Esophagus mucosa (tissue), 1 donor: ENCODE data around the gene CATSPER3. TPM values are rescaled to one million over a fixed set of nuclear protein-coding genes. Genes with fewer than 3 reads are reported as not detected.
"Not testable (repeated sequence)": the region's sequence is repeated elsewhere in the genome, so short reads cannot be mapped to it uniquely, and the experiment has no call there.

Experiments used
- ATAC-seq: fragments of 200-7000 bp; cut with Tn5 transposase; one replicate; pipeline ENCODE4 v1.9.1; 2020
- total RNA-seq: library from RNA; stranded (reverse); gene quantifications from one replicate; pipeline ENCODE4 v1.2.4, GENCODE V29; 2023
- donor health status: DM: yes; HTN: yes; CAD: no.

CATSPER3 gene
- total RNA-seq, 1 donor from 2014 or later: 0.40 TPM

DNA sequence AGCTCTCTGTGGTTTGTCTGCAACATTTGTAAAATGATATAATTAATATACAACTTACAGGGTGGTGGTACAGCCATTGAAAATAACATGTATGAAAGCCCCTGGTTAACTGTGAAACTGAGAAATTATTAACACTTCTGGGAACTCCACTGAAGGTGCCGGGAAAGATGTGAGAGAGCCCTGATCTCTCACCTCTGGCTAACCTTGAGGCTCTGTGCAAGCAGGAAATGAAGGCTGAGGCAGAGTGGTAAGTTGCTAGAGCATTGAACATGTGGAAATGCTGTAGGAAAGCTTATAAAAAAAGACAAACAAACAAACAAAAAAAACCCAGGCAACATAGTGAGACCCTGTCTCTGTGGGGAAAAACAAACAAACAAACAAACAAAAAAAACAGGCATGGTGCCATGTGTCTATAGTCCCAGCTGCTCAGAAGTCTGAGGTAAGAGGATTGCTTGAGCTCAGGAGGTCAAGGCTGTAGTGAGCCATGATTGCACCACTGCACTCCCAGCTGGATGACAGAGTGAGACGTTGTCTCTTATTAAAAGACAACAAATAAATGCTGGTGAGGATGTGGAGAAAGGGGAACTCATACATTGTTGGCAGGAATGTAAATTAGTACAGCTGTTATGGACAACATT lies 7.5 kb downstream of the CATSPER3 start:
- ATAC-seq: no peak

- no peak for ATAC-seq
Measured at GRCh38 chr5:134975843-134976242, 8.1 kb downstream of the CATSPER3 start.

- ATAC-seq: no peak
Measured at GRCh38 chr5:134976841-134977240, 9.1 kb downstream of the CATSPER3 start.

DNA sequence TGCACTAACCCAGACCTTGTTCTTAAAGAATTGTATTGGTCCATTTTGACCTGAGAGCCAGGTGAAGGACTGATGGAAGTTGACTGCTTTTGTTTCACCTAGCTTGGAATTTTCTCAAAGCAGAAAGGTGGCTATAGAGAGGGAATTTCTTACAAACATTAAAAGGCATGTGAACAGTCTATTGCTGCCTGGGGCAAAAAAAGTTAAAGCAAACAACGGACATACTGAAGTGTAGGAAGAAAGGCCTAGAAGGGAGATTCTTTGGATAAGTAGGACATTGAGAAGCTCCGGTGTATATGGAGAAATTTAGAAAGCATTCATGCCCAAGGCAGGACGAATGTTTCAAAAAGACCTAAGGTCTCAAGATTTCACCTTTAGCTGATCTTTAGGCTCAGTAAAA lies 11.7 kb downstream of the CATSPER3 start:
- ATAC-seq: no peak

DNA sequence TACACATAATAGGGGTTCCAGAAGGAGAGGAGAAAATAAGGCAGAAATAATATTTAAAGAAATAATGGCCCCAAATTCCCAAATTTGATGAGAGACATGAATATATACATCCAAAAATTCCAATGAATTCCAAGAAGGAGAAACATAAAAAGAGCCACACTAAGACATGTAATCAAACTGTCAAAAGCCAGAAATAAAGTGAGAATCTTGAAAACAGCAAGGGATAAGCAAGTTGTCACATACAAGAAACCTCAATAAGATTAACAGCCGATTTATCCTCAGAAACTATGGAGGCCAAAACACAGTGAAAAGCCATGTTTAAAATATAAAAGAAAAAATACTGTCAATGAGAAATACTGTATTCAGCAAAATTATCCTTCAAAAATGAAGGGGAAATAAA lies 14.5 kb downstream of the CATSPER3 start:
- no peak for ATAC-seq

DNA sequence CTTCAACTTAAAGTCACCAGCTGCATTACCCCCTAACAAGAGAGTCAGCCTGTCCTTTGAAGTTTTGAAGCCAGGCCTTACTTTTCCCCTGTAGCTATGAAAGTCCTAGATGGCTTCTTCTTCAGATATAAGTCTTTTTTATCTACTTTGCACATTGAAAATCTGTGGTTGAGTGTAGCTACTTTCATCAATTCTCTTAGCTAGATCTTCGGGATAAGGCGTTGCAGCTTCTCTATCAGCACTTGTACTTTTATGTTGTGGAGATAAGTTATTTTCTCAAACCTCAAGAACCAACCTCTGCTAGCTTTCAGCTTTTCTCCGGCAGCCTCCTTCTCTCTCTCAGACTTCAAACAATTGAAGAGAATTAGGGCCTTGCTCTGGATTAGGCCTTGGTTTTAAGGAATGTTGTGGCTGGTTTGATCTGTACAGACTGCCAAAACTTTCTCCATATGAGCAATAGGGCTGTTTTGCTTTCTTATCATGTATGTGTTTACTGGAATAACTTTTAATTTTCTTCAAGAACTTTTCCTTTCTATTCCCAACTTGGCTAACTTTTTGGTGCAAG lies 21.6 kb downstream of the CATSPER3 start:
- no peak for ATAC-seq

- not testable (repeated sequence) for ATAC-seq
Measured at GRCh38 chr5:134990183-134990582, 22.5 kb downstream of the CATSPER3 start.

GRCh38 chr5:134992148-134992547 lies 24.4 kb downstream of the CATSPER3 start:
- ATAC-seq: no peak

- no peak for ATAC-seq
Measured at GRCh38 chr5:134993161-134993560, 25.5 kb downstream of the CATSPER3 start.

- ATAC-seq: peak; percentile 36
Measured at GRCh38 chr5:134994560-134995156, 27.0 kb downstream of the CATSPER3 start.

DNA sequence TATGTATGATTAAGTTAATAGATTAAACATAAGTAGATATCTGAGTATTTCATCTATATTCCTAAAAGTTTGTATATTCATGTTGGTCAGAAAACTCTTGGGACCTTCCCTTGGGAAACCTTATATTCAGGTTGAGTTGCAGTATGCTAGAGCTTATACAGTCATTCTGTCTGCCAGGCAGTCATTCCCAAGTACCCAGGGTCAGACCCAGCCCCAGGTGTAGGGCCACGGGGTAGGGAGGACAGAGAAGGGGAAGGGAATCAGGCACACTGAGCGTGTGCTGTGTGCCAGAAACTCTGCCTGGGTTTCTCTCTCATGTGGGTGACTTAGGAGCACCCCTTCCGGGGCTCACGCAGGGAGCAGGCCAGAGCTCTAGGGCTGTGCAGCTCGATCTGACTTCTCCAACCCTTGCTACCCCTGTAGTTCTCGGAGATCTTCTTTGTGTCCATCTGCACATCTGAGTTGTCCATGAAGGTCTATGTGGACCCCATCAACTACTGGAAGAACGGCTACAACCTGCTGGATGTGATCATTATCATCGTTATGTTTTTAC lies 28.2 kb downstream of the CATSPER3 start:
- ATAC-seq: peak; percentile 23

DNA sequence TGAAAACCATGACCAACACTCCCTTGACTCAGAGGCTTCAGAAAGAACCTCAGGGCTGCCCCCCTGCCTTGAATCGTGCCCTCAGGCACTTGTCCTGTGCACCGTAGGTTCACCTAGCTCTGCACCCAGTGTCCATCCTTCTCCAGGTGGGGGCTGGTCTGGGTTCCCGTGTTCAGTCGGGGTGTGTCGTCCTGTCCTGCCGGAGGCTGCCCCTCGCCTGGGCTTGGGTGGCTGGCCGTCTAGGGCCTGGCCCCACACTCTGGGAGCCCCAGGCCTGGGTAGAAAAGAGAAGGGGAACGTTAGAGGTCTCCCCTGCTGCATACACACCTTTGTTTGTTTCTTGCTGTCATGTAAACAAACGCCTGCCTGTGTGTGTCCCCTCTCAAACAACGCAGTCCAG lies 29.3 kb downstream of the CATSPER3 start:
- peak; percentile 35 for ATAC-seq

DNA sequence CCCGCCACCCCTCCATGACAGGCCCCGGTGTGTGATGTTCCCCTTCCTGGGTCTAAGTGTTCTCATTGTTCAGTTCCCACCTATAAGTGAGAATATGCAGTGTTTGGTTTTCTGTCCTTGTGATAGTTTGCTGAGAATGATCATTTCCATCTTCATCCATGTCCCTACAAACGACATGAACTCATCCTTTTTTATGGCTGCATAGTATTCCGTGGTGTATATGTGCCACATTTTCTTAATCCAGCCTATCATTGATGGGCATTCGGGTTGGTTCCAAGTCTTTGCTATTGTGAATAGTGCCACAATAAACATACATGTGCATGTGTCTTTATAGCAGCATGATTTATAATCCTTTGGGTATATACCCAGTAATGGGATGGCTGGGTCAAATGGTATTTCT lies 30.4 kb downstream of the CATSPER3 start:
- ATAC-seq: not testable (repeated sequence)

- ATAC-seq: no peak
Measured at GRCh38 chr5:135004376-135004775, 36.7 kb downstream of the CATSPER3 start.

DNA sequence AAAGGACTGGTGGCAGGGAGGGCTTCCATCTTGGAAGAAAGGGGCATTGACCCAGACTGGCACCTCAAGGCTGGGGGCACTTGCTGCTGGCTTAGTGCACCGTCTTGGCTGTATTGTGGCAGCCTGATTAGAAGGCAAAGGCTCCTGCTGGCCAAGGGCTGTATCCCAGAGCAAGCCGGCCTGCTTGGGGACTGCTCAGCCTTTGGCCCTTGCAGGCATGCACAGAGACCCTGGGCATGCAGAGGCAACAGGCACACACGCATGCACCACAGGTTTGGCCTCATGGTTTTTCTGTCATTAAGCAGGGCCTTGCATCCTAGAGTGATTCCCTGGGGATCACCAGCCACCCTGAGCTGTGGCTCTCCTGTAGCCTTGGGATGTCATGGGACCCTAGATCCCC lies 37.4 kb downstream of the CATSPER3 start:
- ATAC-seq: no peak

DNA sequence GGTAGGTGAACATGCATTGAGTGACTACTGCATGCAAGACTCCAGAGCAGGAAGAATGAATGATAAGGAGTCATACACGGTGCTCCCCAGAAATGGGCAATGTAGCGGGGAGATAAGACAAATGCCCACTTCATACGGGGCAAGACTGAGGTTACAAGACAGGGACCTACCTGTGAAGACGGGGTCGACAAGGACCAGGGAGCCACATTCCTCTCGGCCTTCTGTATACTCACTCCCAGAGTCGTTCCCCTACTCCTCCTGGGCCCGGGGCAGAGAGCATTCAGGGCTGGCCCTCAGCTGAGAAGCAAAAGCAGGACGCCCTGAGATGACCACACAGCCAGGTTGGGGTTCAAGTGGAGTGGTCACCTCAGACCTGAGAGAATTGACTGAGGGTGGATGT lies 39.6 kb downstream of the CATSPER3 start:
- ATAC-seq: no peak

GRCh38 chr5:135007749-135008363 lies 40.1 kb downstream of the CATSPER3 start:
- no peak for ATAC-seq

- ATAC-seq: no peak
Measured at GRCh38 chr5:135008556-135008955, 40.8 kb downstream of the CATSPER3 start.

- ATAC-seq: no peak
Measured at GRCh38 chr5:135008981-135009735, 41.5 kb downstream of the CATSPER3 start.

- no peak for ATAC-seq
Measured at GRCh38 chr5:135009736-135010501, 42.2 kb downstream of the CATSPER3 start.

DNA sequence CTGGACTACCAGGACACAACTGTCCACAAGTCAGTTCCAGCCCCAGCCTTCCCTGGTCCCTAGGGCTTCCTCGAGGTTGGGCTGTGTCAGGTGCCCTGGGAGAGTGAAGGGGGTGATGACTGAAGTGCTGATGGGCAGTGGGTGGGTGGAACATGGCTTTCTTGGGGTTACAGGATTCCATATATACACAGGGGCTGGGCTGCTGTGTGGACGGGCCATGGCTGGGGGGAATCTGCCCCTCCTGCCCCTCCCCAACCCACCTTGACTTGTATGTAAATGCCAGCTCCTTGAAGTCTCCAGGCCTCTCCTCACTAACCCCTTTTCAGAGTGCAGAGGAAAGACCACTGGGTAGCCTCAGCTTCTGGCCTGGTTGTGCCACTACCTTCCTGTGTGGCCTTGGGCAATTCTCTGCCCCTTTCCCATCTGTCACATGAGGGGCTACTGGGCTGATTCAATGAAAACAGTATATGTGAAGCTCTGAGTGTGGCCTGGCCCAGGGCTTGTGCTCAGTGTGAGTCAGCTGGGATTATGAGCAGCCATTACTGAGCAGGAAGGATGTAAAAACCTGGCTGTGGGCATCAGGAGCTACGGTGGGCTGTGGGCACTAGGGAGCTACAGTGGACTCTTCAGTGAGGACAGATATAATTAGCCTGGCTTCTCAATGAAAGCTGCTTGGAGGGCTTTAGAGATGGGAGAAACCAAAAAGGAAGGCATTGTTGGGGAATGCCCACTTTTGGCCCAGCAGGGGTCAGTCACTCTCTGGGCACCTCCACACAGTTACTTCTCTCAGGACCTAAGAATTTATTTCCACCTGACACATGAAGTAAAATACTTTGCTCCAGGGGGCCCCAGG lies 43.0 kb downstream of the CATSPER3 start:
- peak; percentile 19 for ATAC-seq
